HCT116 (cell line): ENCODE measurements around the gene CBY1. TPM values are rescaled to one million over a fixed set of nuclear protein-coding genes. Genes with fewer than 3 reads are reported as not detected.

Experiments
- ATAC-seq: fragments of 200-7000 bp; cut with Tn5 transposase; 2 replicates; pipeline ENCODE4 v1.9.1; 2020; ENCODE audit warnings: mild to moderate bottlenecking, moderate library complexity
- BruUV-seq: library from RNA; stranded (reverse); fragments of 400-500 nt; replicated peaks from 2 replicates; lab custom pipeline; 2021; lab: Mats Ljungman, UMichigan
- CTCF ChIA-PET: fragments of 300-600 bp; sonication (Branson Sonifier 250); formaldehyde crosslinking; loops from one replicate; lab custom pipeline; 2021; ENCODE audit warnings: antibody characterized with exemption; lab: Charles Lee
- POLR2A ChIA-PET: fragments of 300-600, 350-600 bp; sonication (Branson Sonifier 250); formaldehyde crosslinking; loops from one replicate; lab custom pipeline; 2021; ENCODE audit warnings: antibody characterized with exemption; lab: Charles Lee
- RAD21 ChIA-PET, 2 experiments: fragments of 300-600 bp; sonication (Branson Sonifier 250); formaldehyde crosslinking; loops; one replicate each; lab custom pipeline; 2023; ENCODE audit warnings: low total read pairs in 2 of 2; ENCODE audit not compliant: uncharacterized antibody in 2 of 2, unreplicated experiment in 2 of 2, low non-redundant PET in 1 of 2; lab: Charles Lee
- DNase-seq: peaks from one replicate; pipeline ENCODE4 v3.0.0-alpha.2; 2010; ENCODE audit warnings: low read depth, low spot score
- H2AFZ ChIP-seq: fragments of 200-600 bp; shearing (Covaris generic), sonication (generic); 2 replicates; pipeline ENCODE4 v1.6.1; 2017; ENCODE audit warnings: low read depth, mixed run types, mixed read lengths, antibody characterized with exemption, low read length; ENCODE audit not compliant: poor library complexity, severe bottlenecking
- H3K27ac ChIP-seq: 2 replicates; pipeline ENCODE4 v1.5.1; 2012; ENCODE audit warnings: low read depth, low read length
- H3K27me3 ChIP-seq: fragments of 200-600 bp; sonication (generic); 2 replicates; pipeline ENCODE4 v1.6.1; 2016; ENCODE audit warnings: mixed run types, low read length, mixed read lengths; ENCODE audit not compliant: insufficient read depth
- H3K36me3 ChIP-seq, 2 experiments: fragments of 200-500 bp in 1 of 2; fragments of 200-600 bp in 1 of 2; sonication (Bioruptor generic) in 1 of 2; sonication (generic) in 1 of 2; 2 replicates each; pipeline versions ENCODE4 v1.5.1 to v1.6.1; 2014 to 2016; ENCODE audit warnings: low read length in 2 of 2, inconsistent platforms in 1 of 2, mixed read lengths in 1 of 2, mixed run types in 1 of 2; ENCODE audit not compliant: insufficient read depth in 2 of 2, control insufficient read depth in 1 of 2
- H3K4me1 ChIP-seq, 2 experiments: fragments of 200-600 bp in 1 of 2; sonication (generic) in 1 of 2; 2 replicates each; pipeline versions ENCODE4 v1.5.1 to v1.6.1; 2012 to 2017; ENCODE audit warnings: low read length in 2 of 2, inconsistent platforms in 1 of 2, mild to moderate bottlenecking in 1 of 2, mixed read lengths in 1 of 2, mixed run types in 1 of 2, moderate library complexity in 1 of 2; ENCODE audit not compliant: insufficient read depth in 2 of 2, control insufficient read depth in 1 of 2
- H3K4me2 ChIP-seq: fragments of 200-600 bp; sonication (generic); 2 replicates; pipeline ENCODE4 v1.6.1; 2017; ENCODE audit warnings: mixed run types, low read length, mixed read lengths
- H3K4me3 ChIP-seq, 2 experiments: fragments of 200-600 bp in 1 of 2; sonication (generic) in 1 of 2; replicated peaks in 1 of 2; 2 replicates each; pipeline ENCODE4 v1.5.1; 2011 to 2016; ENCODE audit warnings: low read length in 2 of 2, control low read depth in 1 of 2, low read depth in 1 of 2, mild to moderate bottlenecking in 1 of 2, mixed read lengths in 1 of 2, mixed run types in 1 of 2
- H3K79me2 ChIP-seq: fragments of 200-600 bp; sonication (generic); 2 replicates; pipeline ENCODE4 v1.6.1; 2017; ENCODE audit warnings: mild to moderate bottlenecking, mixed run types, low read length, moderate library complexity, mixed read lengths; ENCODE audit not compliant: insufficient read depth
- H3K9ac ChIP-seq: fragments of 200-600 bp; sonication (generic); 2 replicates; pipeline ENCODE4 v1.6.1; 2016; ENCODE audit warnings: low read length, mixed read lengths
- H3K9me2 ChIP-seq: fragments of 200-600 bp; sonication (generic), shearing (Covaris generic); 2 replicates; pipeline ENCODE4 v1.6.1; 2017; ENCODE audit warnings: mixed run types, mild to moderate bottlenecking, moderate library complexity; ENCODE audit not compliant: insufficient read depth
- H3K9me3 ChIP-seq, 2 experiments: fragments of 200-500 bp in 1 of 2; fragments of 200-600 bp in 1 of 2; sonication (Bioruptor generic) in 1 of 2; sonication (generic) in 1 of 2; 2 replicates each; pipeline ENCODE4 v1.6.1; 2014 to 2017; ENCODE audit warnings: low read length in 2 of 2, mixed read lengths in 2 of 2, inconsistent platforms in 1 of 2, low read depth in 1 of 2, mild to moderate bottlenecking in 1 of 2, mixed run types in 1 of 2, moderate library complexity in 1 of 2; ENCODE audit not compliant: control insufficient read depth in 1 of 2, insufficient read depth in 1 of 2
- H4K20me1 ChIP-seq: fragments of 200-600 bp; sonication (generic), shearing (Covaris generic); 2 replicates; pipeline ENCODE4 v1.6.1; 2017; ENCODE audit warnings: mixed run types, mild to moderate bottlenecking, moderate library complexity; ENCODE audit not compliant: insufficient read depth
- CBX3 ChIP-seq: IDR thresholded peaks from 2 replicates; pipeline ENCODE4 v1.6.1; 2012; ENCODE audit warnings: low read depth
- CEBPB ChIP-seq: IDR thresholded peaks from 2 replicates; pipeline ENCODE4 v1.6.1; 2012; ENCODE audit warnings: low read depth
- CTCF ChIP-seq, 3 experiments: fragments of 200-600 bp in 1 of 3; sonication (generic) in 1 of 3; IDR thresholded peaks in 2 of 3; conservative IDR thresholded peaks in 1 of 3; 2 replicates each; pipeline ENCODE4 v1.5.1; 2012 to 2017; ENCODE audit warnings: low read depth in 2 of 3, low read length in 2 of 3, antibody characterized with exemption in 1 of 3, borderline replicate concordance in 1 of 3, control low read depth in 1 of 3, mild to moderate bottlenecking in 1 of 3, mixed read lengths in 1 of 3, mixed run types in 1 of 3, moderate library complexity in 1 of 3; ENCODE audit not compliant: insufficient read depth in 1 of 3
- EGR1 ChIP-seq: IDR thresholded peaks from 2 replicates; pipeline ENCODE4 v1.6.1; 2012; ENCODE audit warnings: low read depth
- EZH2phosphoT487 ChIP-seq: fragments of 200-600 bp; IDR thresholded peaks from 2 replicates; pipeline ENCODE4 v1.6.1; 2018; ENCODE audit warnings: antibody characterized with exemption, borderline replicate concordance
- MAX ChIP-seq: IDR thresholded peaks from 2 replicates; pipeline ENCODE4 v1.6.1; 2012
- POLR2A ChIP-seq: IDR thresholded peaks from 2 replicates; pipeline ENCODE4 v1.7.0; 2011; ENCODE audit warnings: borderline replicate concordance; ENCODE audit not compliant: insufficient read depth, insufficient read length; ENCODE audit errors: extremely low read depth
- RAD21 ChIP-seq: IDR thresholded peaks from 2 replicates; pipeline ENCODE4 v1.6.1; 2012; ENCODE audit warnings: low read depth, mild to moderate bottlenecking
- SIN3A ChIP-seq: IDR thresholded peaks from 2 replicates; pipeline ENCODE4 v1.6.1; 2012; ENCODE audit warnings: low read depth
- SRF ChIP-seq: IDR thresholded peaks from 2 replicates; pipeline ENCODE4 v1.6.1; 2012; ENCODE audit warnings: low read depth
- YY1 ChIP-seq: IDR thresholded peaks from 2 replicates; pipeline ENCODE4 v1.6.1; 2011; ENCODE audit warnings: low read length, low read depth, moderate library complexity, mild to moderate bottlenecking; ENCODE audit not compliant: insufficient replicate concordance; ENCODE audit errors: extremely low read depth
- intact Hi-C: fragments of 100-400 bp; cut with micrococcal nuclease; formaldehyde crosslinking; loops from 2 replicates; pipeline ENCODE4 v1.10.0; 2022
- total RNA-seq: library from RNA; stranded (reverse); gene quantifications from one replicate; pipeline ENCODE4 v1.2.1, GENCODE V29; 2021; ENCODE audit not compliant: unreplicated experiment

CBY1 gene
- total RNA-seq, 1 experiment from 2014 or later = 27.6 TPM

DNA sequence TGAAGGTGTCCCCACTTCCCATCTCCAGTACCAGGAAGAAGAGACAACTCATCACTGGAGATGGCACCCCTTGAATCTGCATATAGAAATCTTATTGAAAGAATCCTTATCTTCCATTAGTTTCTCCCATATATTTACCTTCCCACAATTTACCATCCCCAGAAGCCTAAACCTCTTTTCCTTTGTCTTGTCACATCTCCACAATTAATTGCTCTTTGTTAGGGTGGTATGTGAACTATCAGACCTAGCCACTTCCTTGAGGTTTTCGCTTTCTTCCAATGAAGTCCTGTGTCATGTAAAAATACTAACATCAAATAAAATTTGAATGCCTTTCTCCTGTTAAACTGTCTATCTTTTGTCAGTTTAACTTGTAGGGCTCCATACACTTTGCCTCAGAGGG is 38.2 kb upstream of the CBY1 start:
- DNase-seq = no peak
- TF ChIP-seq CEBPB = no peak
- no peak for TF ChIP-seq SRF
- TF ChIP-seq EGR1 = no peak
- no peak for TF ChIP-seq YY1
- no peak for TF ChIP-seq CTCF (IDR thresholded peaks at IDR 0.05 in 2 of 3, conservative IDR thresholded peaks at IDR 0.05 in 1 of 3; ENCODE audit: borderline replicate concordance in 1 of 3, insufficient read depth in 1 of 3, low read depth in 2 of 3, low read length in 2 of 3)
- no peak for TF ChIP-seq CBX3
- TF ChIP-seq POLR2A = no peak
- TF ChIP-seq EZH2phosphoT487 = no peak
- no peak for TF ChIP-seq RAD21
- TF ChIP-seq SIN3A = no peak
- TF ChIP-seq MAX = no peak
- Histone ChIP-seq H3K9me3 (peaks cover 3 to 6% of the 10 kb centered on the region in 2 experiments; a peak in 1 of 4 replicates), H3K36me3 (peaks cover 0 to 4% of the 10 kb centered on the region in 2 experiments; a peak in 2 of 4 replicates), H2AFZ (no peak overlapping the region), H3K9me2 (no peaks in the 10 kb centered on the region), H3K4me2 (no peak overlapping the region), H3K27me3 (no peaks in the 10 kb centered on the region), H3K27ac (no peak overlapping the region), H3K4me3 (no peak overlapping the region), H3K4me1 (peaks cover 0 to 21% of the 10 kb centered on the region in 2 experiments; a peak in 3 of 4 replicates), H4K20me1 (no peaks in the 10 kb centered on the region), H3K9ac (no peak overlapping the region), H3K79me2 (no peaks in the 10 kb centered on the region)
- no TSS peak for BruUV-seq
- ChIA-PET RAD21 (no interaction called here), CTCF (no interaction called here), POLR2A (no interaction called here)
- ATAC-seq = no peak
- intact Hi-C loops = no loop called here
